Cortex of kidney (tissue), 1 donor: ENCODE results near the gene CAB39L.
"Not testable (repeated sequence)": the region's sequence is repeated elsewhere in the genome, so short reads cannot be mapped to it uniquely, and the experiment has no call there.

Source experiments
- DNase-seq: peaks from one replicate; lab custom pipeline; 2025; lab: John Stamatoyannopoulos, UW

Gene CAB39L

DNA sequence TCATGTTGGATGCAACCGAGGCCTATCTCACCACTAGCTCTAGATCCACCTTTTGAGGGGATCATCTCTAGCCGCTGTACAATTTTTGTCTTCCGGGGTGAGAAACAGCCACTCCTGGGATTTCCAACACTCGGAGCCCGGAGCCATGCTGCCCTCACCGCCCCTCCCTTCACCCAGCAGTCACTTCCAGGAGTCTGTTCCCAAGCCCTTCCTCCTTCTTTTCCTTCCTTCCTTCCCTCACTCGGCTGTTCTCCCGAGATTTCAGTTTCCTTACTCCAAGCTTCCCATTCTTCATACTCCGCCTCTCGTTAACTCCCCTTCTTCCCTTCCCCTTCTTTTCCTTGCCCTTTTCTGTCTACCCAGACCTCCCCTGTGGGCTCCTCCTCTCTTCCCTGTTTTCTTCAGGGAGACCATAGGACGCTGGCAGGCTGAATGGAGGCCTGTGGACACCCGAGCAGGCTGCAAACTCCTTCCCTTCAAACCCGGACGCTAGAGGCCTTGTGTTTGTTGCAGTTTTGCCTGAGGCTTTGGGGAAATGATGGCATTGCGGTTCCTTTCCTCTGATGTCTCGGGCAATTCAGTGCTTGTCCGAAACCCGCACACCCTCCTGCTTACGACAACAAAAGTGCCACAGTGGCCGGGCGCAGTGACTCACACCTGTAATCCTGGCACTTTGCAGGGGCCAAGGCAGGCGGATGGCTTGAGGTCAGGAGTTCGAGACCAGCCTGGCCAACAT lies 96.0 kb downstream of the CAB39L start:
- no peak for DNase-seq

DNA sequence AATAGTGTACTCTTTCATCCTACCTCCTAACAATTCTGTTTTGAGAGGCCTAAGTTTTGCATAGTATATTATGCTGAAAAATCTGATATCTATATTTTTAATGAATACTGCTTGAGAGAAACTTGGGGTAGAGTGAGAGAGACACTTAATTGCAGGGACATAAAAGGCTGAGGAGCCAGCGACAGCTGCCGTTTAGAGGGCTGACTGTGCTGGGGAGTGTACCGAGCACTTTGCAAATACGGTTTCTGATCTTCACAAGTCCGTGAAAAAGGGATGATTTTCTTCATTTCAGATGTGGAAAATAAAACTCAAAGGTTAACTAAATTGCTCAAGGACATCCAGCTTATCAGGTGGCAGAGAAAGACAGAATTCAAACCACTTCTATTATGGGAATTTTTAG lies 97.4 kb downstream of the CAB39L start:
- no peak for DNase-seq

DNA sequence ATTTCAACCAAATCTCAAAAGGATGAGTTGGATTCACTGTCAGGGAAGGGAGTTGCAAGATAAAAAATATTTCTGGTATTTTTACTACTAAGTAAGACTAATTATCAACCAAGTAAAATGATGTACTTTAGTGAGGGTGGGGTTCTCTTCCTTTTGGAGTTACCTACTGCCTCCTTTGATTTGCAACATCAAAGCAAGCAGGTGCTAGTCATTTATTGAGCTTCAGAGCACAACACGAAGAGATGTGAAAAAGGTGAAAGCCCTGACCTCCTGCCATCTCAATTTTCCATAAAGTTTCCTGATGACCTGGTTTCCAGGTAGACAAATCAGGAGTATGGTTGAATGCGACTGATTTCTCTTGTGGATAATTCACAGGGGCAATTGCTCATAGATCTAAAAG lies 100.1 kb downstream of the CAB39L start:
- DNase-seq: no peak

DNA sequence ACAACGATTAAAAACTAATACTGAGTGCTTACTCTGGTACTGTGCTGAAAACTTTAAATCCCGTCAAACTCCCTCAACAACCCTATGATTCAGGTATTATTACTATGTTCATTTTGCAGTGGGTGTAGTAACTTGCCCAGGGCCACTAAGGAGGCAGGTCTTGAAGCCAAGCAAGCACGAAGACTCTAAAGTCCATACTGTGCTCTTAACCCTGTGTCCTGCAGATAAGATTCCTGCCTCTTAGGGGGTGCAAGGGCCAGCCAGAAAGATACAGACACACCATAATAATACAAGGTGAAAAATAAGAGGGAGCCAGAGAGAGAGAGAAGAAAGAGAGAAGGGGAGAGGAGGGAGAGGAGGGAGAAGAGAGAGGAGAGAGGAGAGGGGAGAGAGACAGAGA lies 100.6 kb downstream of the CAB39L start:
- no peak for DNase-seq

DNA sequence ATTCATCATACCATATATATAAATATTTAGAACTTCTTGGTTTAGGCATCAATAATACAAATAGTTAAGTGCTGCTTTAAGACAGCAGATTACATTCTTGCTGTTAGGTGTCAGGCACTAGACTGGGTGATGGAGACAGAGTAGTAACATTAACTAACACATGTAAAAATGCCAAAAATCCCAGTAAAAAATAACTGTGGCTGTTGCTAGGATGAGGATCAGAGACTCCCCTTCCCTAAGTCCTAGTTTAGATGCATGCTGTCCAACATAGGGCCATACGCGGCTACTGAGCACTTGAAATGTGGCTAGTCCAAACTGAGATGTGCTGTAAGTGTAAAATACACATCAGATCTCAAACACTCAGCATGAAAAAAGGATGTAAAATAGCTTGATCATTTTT lies 101.4 kb downstream of the CAB39L start:
- DNase-seq: no peak

DNA sequence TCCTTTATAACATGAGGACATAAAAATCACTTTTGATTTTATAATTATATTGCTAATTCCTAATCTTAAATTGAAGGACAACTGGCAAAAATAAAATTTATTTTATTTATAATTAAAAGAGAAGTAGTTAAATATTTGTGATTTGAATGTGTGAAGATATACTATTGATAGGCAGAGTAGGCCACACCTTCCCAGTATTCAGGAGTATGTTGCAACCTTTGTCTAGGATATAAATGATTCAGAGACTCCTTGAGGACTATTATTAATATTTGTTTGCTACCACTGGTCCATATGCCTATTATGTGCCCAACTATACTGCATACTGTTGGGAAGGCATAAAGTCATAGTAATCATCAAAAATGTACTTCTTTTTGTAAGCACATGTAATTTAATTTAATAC lies 101.9 kb downstream of the CAB39L start:
- DNase-seq: no peak

DNA sequence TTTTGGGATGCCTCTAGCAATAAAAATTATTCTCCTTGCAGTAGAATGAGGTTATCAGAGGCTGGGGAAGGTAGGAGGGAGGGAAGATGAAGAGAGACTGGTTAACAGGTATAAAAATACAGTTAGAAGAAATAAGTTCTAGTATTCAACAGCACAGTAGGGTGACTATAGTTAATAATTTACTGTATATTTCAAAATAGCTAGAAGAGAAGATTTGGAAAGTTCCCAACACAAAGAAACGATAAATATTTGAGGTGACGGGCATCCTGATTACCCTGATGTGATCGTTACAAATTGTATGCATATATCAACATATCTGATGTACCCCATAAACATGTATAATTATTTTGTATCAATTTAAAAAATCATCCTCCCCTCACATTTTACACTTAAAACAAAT lies 102.3 kb downstream of the CAB39L start:
- DNase-seq: no peak

DNA sequence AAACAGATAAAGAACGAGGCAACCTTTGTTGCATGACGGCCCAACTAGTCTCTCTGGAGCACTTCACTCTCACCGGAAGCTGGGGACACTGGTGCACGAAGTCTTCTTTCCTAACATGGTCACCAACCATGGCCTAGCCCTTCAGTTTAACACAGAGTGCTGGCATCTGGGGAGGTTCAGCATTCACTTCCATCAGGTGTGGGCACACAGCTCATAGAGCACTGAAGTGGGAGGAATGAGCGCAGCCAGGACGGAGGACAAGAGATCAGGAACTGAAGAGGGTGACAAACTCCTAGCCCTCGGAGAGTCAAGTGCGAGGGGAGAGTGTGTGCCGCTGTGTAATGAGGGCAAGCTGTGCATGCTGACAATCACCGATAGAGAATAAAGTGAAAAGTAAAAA lies 103.7 kb downstream of the CAB39L start:
- no peak for DNase-seq

DNA sequence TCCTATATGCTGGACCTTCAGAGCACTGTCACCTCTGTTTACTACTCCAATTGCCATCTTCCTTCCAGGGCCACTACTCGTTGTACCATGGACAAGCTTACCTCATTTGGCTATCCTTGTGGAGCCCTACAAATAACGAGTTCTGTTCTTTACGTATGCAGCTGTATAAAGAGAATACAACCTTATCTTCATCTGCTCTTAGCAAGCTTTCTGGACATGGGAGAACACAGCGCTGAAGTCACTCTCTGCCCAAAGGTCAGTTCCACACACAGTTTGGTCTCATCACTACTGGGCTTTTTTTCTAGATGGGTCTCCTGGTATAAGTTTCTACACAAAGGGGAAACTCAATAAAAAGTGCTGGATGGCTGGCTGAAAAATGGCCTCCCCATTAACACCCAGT lies 107.2 kb downstream of the CAB39L start:
- DNase-seq: no peak

DNA sequence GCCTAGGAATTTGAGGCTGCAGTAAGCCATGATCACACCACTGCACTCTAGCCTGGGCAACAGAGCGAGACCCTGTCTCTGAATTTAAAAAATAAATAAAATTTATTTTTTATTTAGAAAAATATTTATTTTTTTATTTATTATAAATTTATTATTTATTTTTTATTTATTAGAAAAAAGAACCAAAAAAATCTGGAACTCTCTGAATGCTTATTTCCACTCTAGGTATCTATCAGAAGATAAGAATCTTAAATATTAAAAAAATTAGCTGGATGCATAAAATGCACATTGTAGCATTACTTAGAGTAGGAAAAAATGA lies 113.4 kb downstream of the CAB39L start:
- no peak for DNase-seq

DNA sequence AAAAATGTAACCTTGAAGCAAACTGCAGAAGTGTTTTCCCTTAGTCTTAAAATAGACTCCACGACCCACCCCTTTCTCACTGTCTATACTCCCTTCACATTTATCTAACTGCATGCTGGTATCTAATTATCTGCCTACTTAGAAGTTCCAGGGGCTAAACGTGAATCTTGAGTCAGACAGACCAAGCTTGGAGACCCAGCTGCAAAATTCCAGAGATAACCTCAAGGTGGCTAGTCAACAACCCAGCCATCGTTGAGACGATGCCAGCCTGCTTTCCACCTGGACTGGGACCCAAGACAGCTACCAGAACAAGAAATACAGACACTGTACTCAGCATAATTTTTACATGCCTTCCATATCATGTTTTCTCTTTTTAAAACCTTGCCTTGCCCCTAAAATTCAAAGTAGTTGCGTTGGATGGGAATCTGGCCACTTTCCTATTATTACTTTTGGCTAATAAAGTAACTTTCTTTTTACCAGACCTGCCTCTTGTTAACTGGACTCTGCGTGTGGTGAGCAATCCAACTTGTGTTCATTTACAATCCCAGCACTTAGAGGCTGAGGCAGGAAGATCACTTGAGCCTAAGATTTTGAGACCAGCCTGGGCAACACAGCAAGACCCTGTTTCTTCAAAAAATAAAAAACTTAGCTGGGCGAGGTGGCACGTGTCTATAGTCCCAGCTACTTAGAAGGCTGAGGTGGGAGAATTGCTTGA lies 113.9 kb downstream of the CAB39L start:
- no peak for DNase-seq

DNA sequence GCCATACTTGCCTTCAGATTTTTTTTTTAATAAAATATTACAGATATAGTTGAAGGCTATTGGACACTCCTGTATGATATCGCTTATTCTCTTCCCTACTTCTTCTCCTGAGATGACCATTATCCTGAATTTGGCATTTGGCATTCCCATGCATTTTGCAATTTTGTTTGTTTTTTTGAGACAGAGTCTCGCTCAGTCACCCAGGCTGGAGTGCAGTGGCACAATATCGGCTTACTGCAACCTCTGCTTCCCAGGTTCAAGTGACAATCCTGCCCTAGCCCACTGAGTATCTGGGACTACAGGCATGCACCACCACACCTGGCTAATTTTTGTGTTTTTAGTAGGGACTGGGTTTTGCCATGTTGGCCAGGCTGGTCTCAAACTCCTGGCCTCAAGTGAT lies 116.7 kb downstream of the CAB39L start:
- not testable (repeated sequence) for DNase-seq

DNA sequence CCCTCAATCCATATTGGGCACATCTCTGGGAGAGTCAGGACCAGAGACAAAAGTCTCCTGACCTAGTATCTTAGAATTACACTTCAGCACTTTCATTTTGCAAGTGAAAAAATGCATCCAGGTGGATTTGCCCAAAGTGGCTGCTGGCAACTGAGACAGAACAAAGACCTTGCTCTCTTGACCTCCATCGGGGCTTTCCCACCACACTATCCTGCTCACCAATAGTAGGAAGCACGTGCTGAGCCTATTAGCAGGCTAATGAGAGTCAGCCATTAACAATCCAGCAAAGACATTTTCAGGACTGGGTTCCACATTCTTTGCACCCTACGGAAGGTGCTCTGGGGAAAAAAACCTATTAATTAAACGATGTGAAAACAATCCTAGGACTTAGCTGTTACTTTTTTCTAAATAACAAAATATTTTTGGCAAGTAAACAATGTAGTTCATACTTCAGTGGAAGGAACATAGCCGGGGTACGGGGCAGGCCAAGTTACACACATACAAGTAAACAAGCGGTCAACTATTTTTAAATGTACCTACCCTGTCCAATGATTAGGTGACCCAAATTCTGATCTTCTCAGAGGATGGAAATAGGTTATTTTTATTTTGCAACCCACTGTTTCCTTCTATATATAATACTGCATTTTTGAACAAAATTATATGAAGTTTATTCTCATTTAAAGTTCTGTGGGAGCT lies 117.5 kb downstream of the CAB39L start:
- DNase-seq: no peak

DNA sequence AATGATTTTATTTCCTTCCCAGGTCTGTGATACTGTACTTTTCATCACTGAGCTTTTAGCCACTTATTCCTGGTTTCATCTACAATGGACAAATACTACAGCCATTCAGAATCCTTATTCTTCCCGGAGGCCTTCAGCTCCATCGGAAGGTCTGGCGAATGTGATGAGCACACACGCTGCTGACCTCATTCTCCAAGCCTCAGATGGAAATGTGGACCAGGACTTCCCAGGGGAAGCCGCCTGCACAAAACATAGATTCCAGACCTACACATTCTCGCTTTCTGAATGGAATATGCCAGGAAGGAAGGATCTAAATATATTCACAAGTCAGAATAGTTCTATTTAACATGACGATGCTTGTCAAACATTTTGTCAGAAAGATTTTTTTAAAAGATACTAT lies 120.5 kb downstream of the CAB39L start:
- no peak for DNase-seq

DNA sequence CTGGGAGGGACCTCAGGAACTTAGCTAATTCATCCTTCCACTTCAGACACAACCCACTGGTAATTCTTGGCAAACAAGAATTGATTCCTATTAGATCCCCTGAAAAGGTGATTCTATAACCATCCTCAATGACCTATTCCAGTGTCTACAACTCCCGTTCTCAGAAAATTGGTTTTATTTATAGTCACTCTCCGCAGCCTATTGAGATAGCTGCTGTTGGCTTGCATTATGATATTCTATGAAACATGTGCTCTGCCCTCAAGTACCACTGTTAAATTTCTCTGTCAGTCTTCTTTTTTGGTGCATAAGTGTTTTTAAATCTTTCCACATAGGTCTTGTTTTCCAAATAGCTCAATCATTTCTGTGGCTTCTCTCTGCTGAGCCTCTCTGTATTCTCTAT lies 121.2 kb downstream of the CAB39L start:
- no peak for DNase-seq

DNA sequence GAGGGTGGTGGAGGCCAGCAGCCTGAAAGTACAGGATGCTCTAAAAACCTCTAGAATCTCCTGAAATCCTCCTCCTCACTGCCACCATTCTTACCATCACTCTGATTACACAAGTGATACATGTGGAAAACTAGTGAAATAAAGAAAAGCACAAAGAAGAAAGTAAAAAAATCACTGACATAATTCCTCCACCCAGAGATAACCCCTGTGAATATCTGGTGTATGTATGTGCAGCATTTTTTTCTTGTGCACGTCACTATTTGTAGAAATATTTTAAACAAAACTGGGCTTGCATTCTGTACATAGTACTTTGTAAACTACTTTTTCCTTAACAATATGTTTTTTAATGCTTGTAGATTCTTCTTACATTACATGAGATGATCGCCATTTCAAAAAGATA lies 122.9 kb downstream of the CAB39L start:
- no peak for DNase-seq

DNA sequence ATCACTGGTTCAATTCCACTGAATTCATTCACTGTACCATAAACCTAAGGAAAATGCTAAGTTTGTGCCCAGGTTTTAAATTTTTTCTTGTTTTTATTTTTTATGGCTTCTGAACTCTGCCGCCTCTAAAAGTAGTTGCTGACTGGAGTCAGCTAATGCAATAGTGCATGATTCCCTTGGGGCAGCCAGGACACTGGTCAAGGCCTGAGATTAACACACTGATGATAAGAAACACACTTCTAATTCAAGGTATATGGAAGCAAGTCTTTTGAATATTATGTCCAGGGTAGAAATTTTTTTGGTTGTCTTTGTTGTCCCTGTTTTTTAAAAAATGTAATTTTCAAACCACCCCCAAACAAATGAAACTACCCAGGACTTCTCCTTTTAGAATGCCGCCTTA lies 123.9 kb downstream of the CAB39L start:
- DNase-seq: no peak

DNA sequence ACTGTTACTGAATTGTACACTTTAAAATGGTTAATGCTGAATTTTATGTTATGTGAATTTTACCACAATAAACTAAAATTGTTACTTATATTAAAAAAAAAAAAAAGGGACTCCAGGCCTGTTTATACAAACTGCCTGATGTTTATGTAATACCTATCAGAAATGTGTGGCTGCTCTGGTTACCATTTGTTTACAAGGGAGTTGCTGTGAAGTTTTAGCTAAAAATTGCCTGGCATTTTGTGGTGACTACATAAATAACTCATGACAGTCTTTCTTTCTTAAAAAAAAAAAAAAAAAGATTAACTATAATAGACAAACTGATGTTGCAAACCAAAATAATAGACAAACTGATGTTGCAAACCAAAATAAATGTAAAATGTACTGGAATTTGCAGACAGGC lies 124.3 kb downstream of the CAB39L start:
- no peak for DNase-seq

DNA sequence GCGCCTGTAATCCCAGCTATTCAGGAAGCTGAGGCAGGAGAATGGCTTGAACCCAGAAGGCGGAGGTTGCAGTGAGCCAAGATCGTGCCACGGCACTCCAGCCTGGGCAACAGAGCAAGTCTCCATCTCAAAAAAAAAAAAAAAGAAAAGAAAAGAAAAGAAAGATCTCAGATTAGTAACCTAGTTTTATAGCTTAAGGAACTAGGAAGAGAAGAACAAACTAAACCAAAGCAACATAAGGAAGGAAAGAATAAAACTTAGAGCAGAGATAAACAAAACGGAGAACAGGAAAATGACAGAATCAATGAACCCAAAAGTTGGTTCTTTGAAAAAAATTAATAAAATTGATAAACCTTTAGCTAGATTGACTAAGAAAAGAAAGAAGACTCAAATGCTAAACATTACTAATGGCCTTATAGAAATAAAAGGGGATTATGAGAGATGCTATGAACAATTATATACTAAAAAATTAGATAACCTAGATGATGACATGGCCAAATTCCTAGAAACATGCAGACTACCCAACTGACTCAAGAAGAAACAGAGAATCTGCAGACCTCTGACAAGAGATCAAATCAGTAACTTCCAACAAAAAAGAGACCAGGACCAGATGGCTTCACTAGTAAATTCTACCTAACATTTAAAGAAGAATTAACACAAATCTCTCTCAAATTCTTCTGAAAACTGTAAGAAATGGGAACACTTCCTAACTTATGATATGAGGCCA lies 127.9 kb downstream of the CAB39L start:
- no peak for DNase-seq

DNA sequence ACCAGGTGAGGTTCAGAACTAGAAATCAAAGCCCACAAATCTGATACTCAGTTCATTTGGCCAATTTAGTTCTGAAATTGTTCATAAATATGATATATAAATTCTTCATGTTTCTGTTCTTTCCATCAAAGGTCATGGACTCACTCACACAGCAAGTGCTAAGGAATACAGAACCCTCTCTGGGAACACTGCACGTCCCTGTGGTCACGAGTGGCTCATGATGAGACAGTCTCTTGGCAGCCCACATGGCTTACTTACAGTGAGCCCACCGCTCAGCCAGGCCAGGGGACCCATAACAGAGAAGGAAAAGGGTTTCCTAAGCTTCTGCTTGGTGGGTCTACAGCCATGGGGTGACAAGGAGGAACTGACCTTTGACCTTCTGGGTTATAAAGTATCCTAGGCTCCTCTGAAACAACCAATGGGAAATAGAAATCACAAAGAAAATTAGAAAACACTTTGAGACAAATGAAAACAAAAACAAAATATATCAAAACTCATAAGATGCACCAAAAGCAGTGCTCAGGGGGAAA lies 128.8 kb downstream of the CAB39L start:
- DNase-seq: no peak

DNA sequence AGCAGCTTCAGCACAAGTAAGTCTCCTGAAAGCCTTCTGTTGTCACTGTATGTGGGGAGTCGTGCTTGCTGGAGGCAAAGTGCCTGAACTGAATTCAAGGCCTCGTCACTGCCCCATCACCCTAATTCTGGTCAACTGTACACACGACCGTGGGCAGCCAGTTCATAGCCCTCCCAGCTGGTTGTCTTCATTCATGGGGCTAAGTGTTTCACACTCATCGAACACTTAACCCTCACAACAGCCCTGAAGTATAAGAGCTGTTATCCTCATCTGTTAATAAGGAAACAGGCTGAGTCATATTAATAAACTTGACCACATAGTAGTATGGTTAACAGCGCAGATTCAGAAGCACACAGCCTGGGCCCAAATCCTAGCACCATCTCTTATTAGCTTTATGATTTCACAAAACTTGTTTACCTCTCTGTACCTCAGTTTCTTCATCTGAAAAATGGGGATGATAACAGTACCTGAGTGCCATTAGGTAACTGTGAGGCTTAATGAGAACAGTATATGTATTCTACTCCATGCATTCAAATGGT lies 129.5 kb downstream of the CAB39L start:
- DNase-seq: no peak

DNA sequence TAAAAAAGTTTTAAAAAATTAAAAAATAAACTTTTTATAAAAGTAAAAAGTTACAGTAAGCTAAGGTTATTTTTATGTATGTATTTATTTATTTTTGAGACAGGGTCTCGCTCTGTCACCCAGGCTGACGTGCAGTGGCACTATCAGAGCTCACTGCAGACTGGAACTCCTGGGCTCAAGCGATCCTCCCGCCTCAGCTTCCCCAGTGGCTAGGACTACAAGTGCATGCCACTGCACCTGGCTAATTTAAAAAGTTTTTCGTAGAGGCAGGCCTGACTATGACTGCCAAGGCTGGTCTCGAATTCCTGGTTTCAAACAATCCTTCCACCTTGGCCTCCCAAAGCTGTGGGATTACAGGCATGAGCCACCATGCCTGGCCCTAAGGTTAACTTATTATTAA lies 132.0 kb downstream of the CAB39L start:
- no peak for DNase-seq
